Kidney epithelial cell (primary cell): ENCODE measurements around the gene TBXA2R. TPM values are rescaled to one million over a fixed set of nuclear protein-coding genes. Genes with fewer than 3 reads are reported as not detected.

Experiments used
- DNase-seq: peaks from one replicate; pipeline ENCODE4 v3.0.0-alpha.2; 2010; ENCODE audit warnings: low read depth
- H3K27me3 ChIP-seq: 2 replicates; pipeline ENCODE4 v1.6.0; 2011; ENCODE audit warnings: low read length; ENCODE audit not compliant: control insufficient read depth, insufficient read depth
- H3K36me3 ChIP-seq: 2 replicates; pipeline ENCODE4 v1.5.1; 2011; ENCODE audit warnings: low read length; ENCODE audit not compliant: control insufficient read depth, insufficient read depth
- H3K4me3 ChIP-seq: 2 replicates; pipeline ENCODE4 v1.5.1; 2011; ENCODE audit warnings: low read depth, mild to moderate bottlenecking, control low read depth, low read length
- CTCF ChIP-seq: IDR thresholded peaks from 2 replicates; pipeline ENCODE4 v1.5.1; 2011; ENCODE audit warnings: mild to moderate bottlenecking, moderate library complexity, low read length, control low read depth, inconsistent platforms; ENCODE audit not compliant: insufficient read depth, poor library complexity, severe bottlenecking
- total RNA-seq: library from RNA; depleted of rRNA; stranded (reverse); fragments of >200 nt; gene quantifications from 2 replicates; pipeline ENCODE4 v1.2.3, GENCODE V29; 2015

Gene TBXA2R
- total RNA-seq, 1 donor from 2014 or later: 0.04 TPM

GRCh38 chr19:3554254-3555083 is 52.2 kb downstream of the TBXA2R start:
- peak; percentile 49 for DNase-seq
- Histone ChIP-seq H3K4me3 (no peak overlapping the region), H3K27me3 (no peaks in the 10 kb centered on the region), H3K36me3 (peaks cover 1% of the 10 kb centered on the region)
- no peak for TF ChIP-seq CTCF

- H3K36me3 ChIP-seq: peaks cover 1% of the 10 kb centered on the region
- H3K27me3 ChIP-seq: no peaks in the 10 kb centered on the region
- no peak for DNase-seq
- no peak for TF ChIP-seq CTCF
- no peak overlapping the region for H3K4me3 ChIP-seq
Observed at GRCh38 chr19:3551792-3552095, 54.9 kb downstream of the TBXA2R start.

GRCh38 chr19:3550947-3551791 is 55.5 kb downstream of the TBXA2R start:
- no peak for TF ChIP-seq CTCF
- Histone ChIP-seq H3K27me3 (no peaks in the 10 kb centered on the region), H3K4me3 (no peak overlapping the region), H3K36me3 (peaks cover 1% of the 10 kb centered on the region)
- no peak for DNase-seq

- no peak for TF ChIP-seq CTCF
- H3K4me3 ChIP-seq: no peak overlapping the region
- H3K27me3 ChIP-seq: no peaks in the 10 kb centered on the region
- H3K36me3 ChIP-seq: peaks cover 1% of the 10 kb centered on the region
- DNase-seq: no peak
Observed at GRCh38 chr19:3549816-3550215, 56.9 kb downstream of the TBXA2R start.

- peaks cover 4% of the 10 kb centered on the region for H3K36me3 ChIP-seq
Observed at GRCh38 chr19:3548606-3549005, 58.1 kb downstream of the TBXA2R start.

More at GRCh38 chr19:3548606-3549005, 58.1 kb downstream of the TBXA2R start:
- Histone ChIP-seq H3K4me3 (no peak overlapping the region), H3K27me3 (no peaks in the 10 kb centered on the region)
- no peak for TF ChIP-seq CTCF
- DNase-seq: no peak
